WTC11 (cell line): Measurements from ENCODE around the gene SERPINB13.

Source experiments
- CREB1 ChIP-seq: sonication (generic); formaldehyde crosslinking; IDR thresholded peaks from 2 replicates; pipeline ENCODE4 v1.8.0; 2023; ENCODE audit warnings: mild to moderate bottlenecking, missing genetic modification reagents
- JUN ChIP-seq: sonication (generic); formaldehyde crosslinking; IDR thresholded peaks from 2 replicates; pipeline ENCODE4 v1.8.0; 2023; ENCODE audit warnings: mild to moderate bottlenecking, missing genetic modification reagents
- TP53 ChIP-seq: sonication (generic); formaldehyde crosslinking; IDR thresholded peaks from 2 replicates; pipeline ENCODE4 v1.8.1; 2023; ENCODE audit warnings: mild to moderate bottlenecking, missing genetic modification reagents
- TF ChIP-seq, protein P1 (sequence below): sonication (generic); formaldehyde crosslinking; IDR thresholded peaks from 2 replicates; pipeline ENCODE4 v1.8.1; 2022; ENCODE audit warnings: mild to moderate bottlenecking, moderate library complexity, missing genetic modification reagents
- TF ChIP-seq, protein P2 (sequence below): fragments of 200-600 bp; IDR thresholded peaks from 2 replicates; pipeline ENCODE4 v1.8.0; 2022; ENCODE audit warnings: antibody characterized with exemption

DNA sequence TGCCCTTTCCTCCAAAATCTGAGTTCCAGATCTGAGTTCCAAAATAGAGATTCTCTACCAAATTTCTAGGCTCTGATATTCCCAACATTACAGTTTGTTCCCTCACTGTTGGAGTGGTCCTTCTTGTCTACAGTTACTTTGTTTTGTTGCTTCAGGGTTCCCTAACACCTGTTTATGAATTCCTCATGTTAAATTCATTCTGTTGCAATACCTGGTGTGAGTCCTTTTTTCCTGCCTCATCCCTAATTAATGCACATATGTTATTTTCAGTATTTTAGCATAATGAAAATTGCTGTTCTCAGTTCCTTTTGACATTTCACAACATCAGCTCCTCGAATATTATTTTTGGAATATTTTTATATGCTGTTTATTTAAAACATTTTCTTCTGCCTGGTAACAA, 16.2 kb downstream of the SERPINB13 start:
- TF ChIP-seq, protein P1, sequence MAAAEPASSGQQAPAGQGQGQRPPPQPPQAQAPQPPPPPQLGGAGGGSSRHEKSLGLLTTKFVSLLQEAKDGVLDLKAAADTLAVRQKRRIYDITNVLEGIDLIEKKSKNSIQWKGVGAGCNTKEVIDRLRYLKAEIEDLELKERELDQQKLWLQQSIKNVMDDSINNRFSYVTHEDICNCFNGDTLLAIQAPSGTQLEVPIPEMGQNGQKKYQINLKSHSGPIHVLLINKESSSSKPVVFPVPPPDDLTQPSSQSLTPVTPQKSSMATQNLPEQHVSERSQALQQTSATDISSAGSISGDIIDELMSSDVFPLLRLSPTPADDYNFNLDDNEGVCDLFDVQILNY (CRISPR knock-in tag) = no peak
- TF ChIP-seq, protein P2, sequence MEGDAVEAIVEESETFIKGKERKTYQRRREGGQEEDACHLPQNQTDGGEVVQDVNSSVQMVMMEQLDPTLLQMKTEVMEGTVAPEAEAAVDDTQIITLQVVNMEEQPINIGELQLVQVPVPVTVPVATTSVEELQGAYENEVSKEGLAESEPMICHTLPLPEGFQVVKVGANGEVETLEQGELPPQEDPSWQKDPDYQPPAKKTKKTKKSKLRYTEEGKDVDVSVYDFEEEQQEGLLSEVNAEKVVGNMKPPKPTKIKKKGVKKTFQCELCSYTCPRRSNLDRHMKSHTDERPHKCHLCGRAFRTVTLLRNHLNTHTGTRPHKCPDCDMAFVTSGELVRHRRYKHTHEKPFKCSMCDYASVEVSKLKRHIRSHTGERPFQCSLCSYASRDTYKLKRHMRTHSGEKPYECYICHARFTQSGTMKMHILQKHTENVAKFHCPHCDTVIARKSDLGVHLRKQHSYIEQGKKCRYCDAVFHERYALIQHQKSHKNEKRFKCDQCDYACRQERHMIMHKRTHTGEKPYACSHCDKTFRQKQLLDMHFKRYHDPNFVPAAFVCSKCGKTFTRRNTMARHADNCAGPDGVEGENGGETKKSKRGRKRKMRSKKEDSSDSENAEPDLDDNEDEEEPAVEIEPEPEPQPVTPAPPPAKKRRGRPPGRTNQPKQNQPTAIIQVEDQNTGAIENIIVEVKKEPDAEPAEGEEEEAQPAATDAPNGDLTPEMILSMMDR = no peak
- TF ChIP-seq TP53 (CRISPR knock-in tag) (no peak), CREB1 (no peak), JUN (no peak)
